ENCODE measurements around the gene TRIM47.

GRCh38 chr17:75875182-75875939 is 3.0 kb downstream of the TRIM47 start:
- TF ChIP-seq, protein P1, sequence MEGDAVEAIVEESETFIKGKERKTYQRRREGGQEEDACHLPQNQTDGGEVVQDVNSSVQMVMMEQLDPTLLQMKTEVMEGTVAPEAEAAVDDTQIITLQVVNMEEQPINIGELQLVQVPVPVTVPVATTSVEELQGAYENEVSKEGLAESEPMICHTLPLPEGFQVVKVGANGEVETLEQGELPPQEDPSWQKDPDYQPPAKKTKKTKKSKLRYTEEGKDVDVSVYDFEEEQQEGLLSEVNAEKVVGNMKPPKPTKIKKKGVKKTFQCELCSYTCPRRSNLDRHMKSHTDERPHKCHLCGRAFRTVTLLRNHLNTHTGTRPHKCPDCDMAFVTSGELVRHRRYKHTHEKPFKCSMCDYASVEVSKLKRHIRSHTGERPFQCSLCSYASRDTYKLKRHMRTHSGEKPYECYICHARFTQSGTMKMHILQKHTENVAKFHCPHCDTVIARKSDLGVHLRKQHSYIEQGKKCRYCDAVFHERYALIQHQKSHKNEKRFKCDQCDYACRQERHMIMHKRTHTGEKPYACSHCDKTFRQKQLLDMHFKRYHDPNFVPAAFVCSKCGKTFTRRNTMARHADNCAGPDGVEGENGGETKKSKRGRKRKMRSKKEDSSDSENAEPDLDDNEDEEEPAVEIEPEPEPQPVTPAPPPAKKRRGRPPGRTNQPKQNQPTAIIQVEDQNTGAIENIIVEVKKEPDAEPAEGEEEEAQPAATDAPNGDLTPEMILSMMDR (IDR thresholded peaks at IDR 0.05): no peak
- TF ChIP-seq POLR2A (IDR thresholded peaks at IDR 0.05): no peak

Data from uterus (tissue), 2 donors.